H9 (cell line): ENCODE data around the gene CEP83. TPM values are rescaled to one million over a fixed set of nuclear protein-coding genes. Genes with fewer than 3 reads are reported as not detected.

ENCODE experiments used
- DNase-seq: peaks from one replicate; pipeline ENCODE4 v3.0.0-alpha.2; 2017
- H2AFZ ChIP-seq: one replicate; pipeline ENCODE4 v1.6.1; 2013; ENCODE audit warnings: mild to moderate bottlenecking, low read length, control low read depth, moderate library complexity
- H2AK5ac ChIP-seq: 2 replicates; pipeline ENCODE4 v1.6.1; 2013; ENCODE audit warnings: low read length, control low read depth, mixed read lengths; ENCODE audit not compliant: insufficient read length
- H2BK120ac ChIP-seq: one replicate; pipeline ENCODE4 v1.6.1; 2013; ENCODE audit warnings: low read depth, mild to moderate bottlenecking, low read length, control low read depth, inconsistent platforms; ENCODE audit not compliant: poor library complexity, severe bottlenecking
- H2BK12ac ChIP-seq: 2 replicates; pipeline ENCODE4 v1.6.1; 2013; ENCODE audit warnings: low read length, control low read depth, mixed read lengths, low read depth; ENCODE audit not compliant: insufficient read length
- H2BK15ac ChIP-seq: 2 replicates; pipeline ENCODE4 v1.6.1; 2013; ENCODE audit warnings: low read depth, low read length, control low read depth
- H2BK20ac ChIP-seq: one replicate; pipeline ENCODE4 v1.6.1; 2013; ENCODE audit warnings: low read depth, mild to moderate bottlenecking, low read length, control low read depth, inconsistent platforms; ENCODE audit not compliant: poor library complexity, severe bottlenecking
- H2BK5ac ChIP-seq: 2 replicates; pipeline ENCODE4 v1.6.1; 2013; ENCODE audit warnings: low read length, control low read depth, mixed read lengths; ENCODE audit not compliant: insufficient read length
- H3K14ac ChIP-seq: 2 replicates; pipeline ENCODE4 v1.6.1; 2013; ENCODE audit warnings: low read length, control low read depth; ENCODE audit not compliant: insufficient read depth
- H3K18ac ChIP-seq: 2 replicates; pipeline ENCODE4 v1.6.1; 2013; ENCODE audit warnings: low read depth, mild to moderate bottlenecking, mixed read lengths, low read length, control low read depth; ENCODE audit not compliant: insufficient read length
- H3K23ac ChIP-seq: 2 replicates; pipeline ENCODE4 v1.6.1; 2013; ENCODE audit warnings: low read length, control low read depth, mixed read lengths, low read depth; ENCODE audit not compliant: insufficient read length
- H3K23me2 ChIP-seq: 2 replicates; pipeline ENCODE4 v1.6.1; 2013; ENCODE audit warnings: low read depth, mild to moderate bottlenecking, mixed read lengths, low read length, control low read depth; ENCODE audit not compliant: insufficient read length, poor library complexity, severe bottlenecking
- H3K27ac ChIP-seq: 2 replicates; pipeline ENCODE4 v1.5.1; 2013; ENCODE audit warnings: low read length, control low read depth, mixed read lengths, low read depth; ENCODE audit not compliant: insufficient read length
- H3K27me3 ChIP-seq: 2 replicates; pipeline ENCODE4 v1.6.1; 2013; ENCODE audit warnings: low read length, control low read depth, inconsistent platforms; ENCODE audit not compliant: insufficient read depth
- H3K4ac ChIP-seq: 2 replicates; pipeline ENCODE4 v1.6.1; 2013; ENCODE audit warnings: low read depth, mild to moderate bottlenecking, control low read depth, inconsistent platforms, low read length, moderate library complexity
- H3K4me1 ChIP-seq: 2 replicates; pipeline ENCODE4 v1.6.1; 2013; ENCODE audit warnings: low read length, control low read depth, inconsistent platforms; ENCODE audit not compliant: insufficient read depth
- H3K4me2 ChIP-seq: 2 replicates; pipeline ENCODE4 v1.6.1; 2013; ENCODE audit warnings: low read length, control low read depth, mixed read lengths; ENCODE audit not compliant: insufficient read length, insufficient read depth
- H3K56ac ChIP-seq: 2 replicates; pipeline ENCODE4 v1.6.1; 2013; ENCODE audit warnings: low read depth, mild to moderate bottlenecking, mixed read lengths, low read length, control low read depth; ENCODE audit not compliant: insufficient read length
- H3K79me1 ChIP-seq: 2 replicates; pipeline ENCODE4 v1.6.1; 2013; ENCODE audit warnings: low read depth, mild to moderate bottlenecking, moderate library complexity, low read length, control low read depth, inconsistent platforms; ENCODE audit not compliant: insufficient read depth, poor library complexity, severe bottlenecking
- H3K79me2 ChIP-seq: 2 replicates; pipeline ENCODE4 v1.6.1; 2013; ENCODE audit warnings: low read length, control low read depth, inconsistent platforms; ENCODE audit not compliant: insufficient read depth
- H3K9ac ChIP-seq: 2 replicates; pipeline ENCODE4 v1.6.1; 2013; ENCODE audit warnings: low read length, control low read depth, mixed read lengths; ENCODE audit not compliant: insufficient read length; ENCODE audit errors: extremely low read depth
- H3K9me3 ChIP-seq: one replicate; pipeline ENCODE4 v1.6.1; 2013; ENCODE audit warnings: low read depth, low read length, inconsistent platforms; ENCODE audit not compliant: control insufficient read depth
- H3T11ph ChIP-seq: one replicate; pipeline ENCODE4 v1.6.1; 2013; ENCODE audit warnings: mild to moderate bottlenecking, low read length, control low read depth, inconsistent platforms
- H4K20me1 ChIP-seq: one replicate; pipeline ENCODE4 v1.6.1; 2013; ENCODE audit not compliant: control insufficient read depth, insufficient read length, insufficient read depth
- H4K5ac ChIP-seq: 2 replicates; pipeline ENCODE4 v1.6.1; 2013; ENCODE audit warnings: low read depth, mild to moderate bottlenecking, mixed read lengths, low read length, control low read depth; ENCODE audit not compliant: insufficient read length
- H4K8ac ChIP-seq: replicated peaks from 2 replicates; pipeline ENCODE4 v1.6.1; 2013; ENCODE audit warnings: low read length, control low read depth, mixed read lengths, low read depth; ENCODE audit not compliant: insufficient read length
- H4K91ac ChIP-seq: 2 replicates; pipeline ENCODE4 v1.6.1; 2013; ENCODE audit warnings: low read depth, mild to moderate bottlenecking, moderate library complexity, mixed read lengths, low read length, control low read depth; ENCODE audit not compliant: insufficient read length
- H3K27ac Mint-ChIP-seq, 3 experiments: 2 replicates in 2 of 3; 3 replicates in 1 of 3; pipeline ENCODE4 v1.8.0; 2020 to 2021; ENCODE audit warnings: mixed read lengths in 3 of 3, mild to moderate bottlenecking in 1 of 3, moderate library complexity in 1 of 3
- H3K27me3 Mint-ChIP-seq: 2 replicates; pipeline ENCODE4 v1.8.0; 2021; ENCODE audit warnings: low read depth, mild to moderate bottlenecking, moderate library complexity, mixed read lengths
- H3K36me3 Mint-ChIP-seq, 3 experiments: 2 replicates in 2 of 3; 3 replicates in 1 of 3; pipeline ENCODE4 v1.8.0; 2020 to 2021; ENCODE audit warnings: low read depth in 3 of 3, mixed read lengths in 3 of 3; ENCODE audit not compliant: insufficient read depth in 1 of 3
- H3K4me1 Mint-ChIP-seq, 2 experiments: 2 replicates each; pipeline ENCODE4 v1.8.0; 2020; ENCODE audit warnings: mixed read lengths in 2 of 2
- H3K4me3 Mint-ChIP-seq, 2 experiments: 2 replicates in 1 of 2; 3 replicates in 1 of 2; pipeline ENCODE4 v1.8.0; 2020 to 2021; ENCODE audit warnings: mild to moderate bottlenecking in 2 of 2, mixed read lengths in 2 of 2, moderate library complexity in 1 of 2
- H3K9me3 Mint-ChIP-seq, 2 experiments: 2 replicates in 1 of 2; 3 replicates in 1 of 2; pipeline ENCODE4 v1.8.0; 2020; ENCODE audit warnings: mild to moderate bottlenecking in 2 of 2, mixed read lengths in 2 of 2, moderate library complexity in 1 of 2
- WGBS: extraction: QIAGEN DNeasy Blood & Tissue Kit; methylation state at CpG from one replicate; pipeline ENCODE4 v1.1.7; 2013; ENCODE audit warnings: missing lambda C conversion rate, low lambda C conversion rate, mixed read lengths; ENCODE audit not compliant: insufficient read length; ENCODE audit errors: extremely low coverage; 5-methylcytosine and 5-hydroxymethylcytosine counted together
- total RNA-seq: library from RNA; stranded (reverse); gene quantifications from 2 replicates; pipeline ENCODE4 v1.2.1, GENCODE V29; 2021
- TF ChIP-seq, protein P1 (sequence below): fragments of 200-600 bp; sonication (generic); conservative IDR thresholded peaks from 3 replicates; pipeline ENCODE4 v1.8.0; 2021; ENCODE audit warnings: antibody characterized with exemption, mild to moderate bottlenecking

CEP83 gene
- total RNA-seq, 1 experiment from 2014 or later, result 26.5 TPM

DNA sequence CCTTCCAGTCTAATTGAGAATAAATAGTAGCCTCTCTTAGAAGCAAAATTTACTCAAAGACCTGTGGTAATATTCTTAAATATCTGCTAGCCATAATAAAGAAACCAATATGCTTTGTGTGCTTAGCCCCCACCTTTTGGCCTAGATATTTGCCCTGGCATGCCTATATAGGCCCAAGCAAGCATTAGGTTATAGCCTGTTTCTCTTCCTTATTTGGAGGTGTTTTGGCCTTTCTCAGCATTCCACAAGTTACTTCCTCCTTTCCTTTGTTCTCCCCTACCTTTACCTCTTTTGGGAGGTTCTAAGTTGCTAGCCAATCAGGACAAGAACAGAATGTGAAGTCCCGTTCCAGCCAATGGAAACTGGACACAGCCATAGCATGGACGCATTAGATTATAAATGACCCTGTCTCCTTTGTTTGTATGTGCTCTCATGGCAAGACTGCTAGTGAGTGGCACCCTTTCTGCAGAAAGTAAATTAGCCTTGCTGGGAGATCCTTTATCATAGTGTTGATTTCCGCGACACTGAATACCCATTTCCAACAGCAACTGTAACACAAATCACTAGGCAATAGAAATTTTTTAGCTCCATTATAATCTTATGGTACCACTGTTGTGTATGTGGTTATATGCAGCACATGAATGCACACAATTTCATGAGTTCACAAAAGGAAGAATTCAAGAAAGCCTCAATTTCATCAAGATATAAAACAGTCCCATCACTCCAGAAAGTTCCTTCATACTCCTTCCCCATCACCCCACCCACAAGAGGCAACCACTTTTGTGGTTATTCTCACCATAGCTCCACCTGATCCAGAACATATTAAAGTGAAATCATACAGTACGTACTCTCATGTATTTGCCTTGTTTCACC is 37.6 kb downstream of the CEP83 start:
- no peak overlapping the region for H4K8ac ChIP-seq
- H3K56ac ChIP-seq, result no peak overlapping the region
- no peak overlapping the region for H4K91ac ChIP-seq
- Mint-ChIP-seq H3K27ac (no peak overlapping the region), H3K27me3 (no peaks in the 10 kb centered on the region), H3K4me3 (no peak overlapping the region), H3K9me3 (peaks cover 52 to 54% of the 10 kb centered on the region in 2 experiments), H3K36me3 (peaks cover 43 to 65% (median 43%) of the 10 kb centered on the region in 3 experiments), H3K4me1 (peaks cover 14 to 16% of the 10 kb centered on the region in 2 experiments)
- H2BK120ac ChIP-seq, result no peak overlapping the region
- no peak overlapping the region for H2BK12ac ChIP-seq
- no peaks in the 10 kb centered on the region for H3K23me2 ChIP-seq
- H3K23ac ChIP-seq, result no peak overlapping the region
- TF ChIP-seq, protein P1, sequence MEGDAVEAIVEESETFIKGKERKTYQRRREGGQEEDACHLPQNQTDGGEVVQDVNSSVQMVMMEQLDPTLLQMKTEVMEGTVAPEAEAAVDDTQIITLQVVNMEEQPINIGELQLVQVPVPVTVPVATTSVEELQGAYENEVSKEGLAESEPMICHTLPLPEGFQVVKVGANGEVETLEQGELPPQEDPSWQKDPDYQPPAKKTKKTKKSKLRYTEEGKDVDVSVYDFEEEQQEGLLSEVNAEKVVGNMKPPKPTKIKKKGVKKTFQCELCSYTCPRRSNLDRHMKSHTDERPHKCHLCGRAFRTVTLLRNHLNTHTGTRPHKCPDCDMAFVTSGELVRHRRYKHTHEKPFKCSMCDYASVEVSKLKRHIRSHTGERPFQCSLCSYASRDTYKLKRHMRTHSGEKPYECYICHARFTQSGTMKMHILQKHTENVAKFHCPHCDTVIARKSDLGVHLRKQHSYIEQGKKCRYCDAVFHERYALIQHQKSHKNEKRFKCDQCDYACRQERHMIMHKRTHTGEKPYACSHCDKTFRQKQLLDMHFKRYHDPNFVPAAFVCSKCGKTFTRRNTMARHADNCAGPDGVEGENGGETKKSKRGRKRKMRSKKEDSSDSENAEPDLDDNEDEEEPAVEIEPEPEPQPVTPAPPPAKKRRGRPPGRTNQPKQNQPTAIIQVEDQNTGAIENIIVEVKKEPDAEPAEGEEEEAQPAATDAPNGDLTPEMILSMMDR, result no peak
- no peak overlapping the region for H2BK15ac ChIP-seq
- no peak overlapping the region for H3K4me2 ChIP-seq
- no peak for DNase-seq
- no peak overlapping the region for H3K18ac ChIP-seq
- H2BK20ac ChIP-seq, result no peak overlapping the region
- H4K20me1 ChIP-seq, result no peaks in the 10 kb centered on the region
- H3K79me1 ChIP-seq, result peaks cover 4% of the 10 kb centered on the region
- H3K27ac ChIP-seq, result no peak overlapping the region
- H3K79me2 ChIP-seq, result peaks cover 2% of the 10 kb centered on the region; the same call in 1 of the 2 replicates
- H2BK5ac ChIP-seq, result no peak overlapping the region
- H4K5ac ChIP-seq, result no peak overlapping the region
- H2AFZ ChIP-seq, result no peak overlapping the region
- no peak overlapping the region for H3K14ac ChIP-seq
- H3K9ac ChIP-seq, result no peak overlapping the region
- peaks cover 3% of the 10 kb centered on the region for H3K4me1 ChIP-seq
- no peak overlapping the region for H3K4ac ChIP-seq
- no peaks in the 10 kb centered on the region for H3K27me3 ChIP-seq
- H2AK5ac ChIP-seq, result no peak overlapping the region
- no peak overlapping the region for H3T11ph ChIP-seq
- H3K9me3 ChIP-seq, result peaks cover 18% of the 10 kb centered on the region
- WGBS, result no CpG with 5 or more reads among the region's 5 CpGs
